HepG2 (cell line): ENCODE data around the gene RANGRF. TPM values are rescaled to one million over a fixed set of nuclear protein-coding genes. Genes with fewer than 3 reads are reported as not detected.

Experiments
- CENPX ChIP-seq: sonication (generic); formaldehyde crosslinking; IDR thresholded peaks from 2 replicates; pipeline ENCODE4 v1.9.0; 2021; ENCODE audit warnings: mild to moderate bottlenecking, missing genetic modification reagents, moderate library complexity
- CTCF ChIP-seq: sonication (generic); formaldehyde crosslinking; IDR thresholded peaks from 2 replicates; pipeline ENCODE4 v1.5.0; 2020; ENCODE audit warnings: mild to moderate bottlenecking, missing genetic modification reagents, moderate library complexity
- ETV5 ChIP-seq: IDR thresholded peaks from 2 replicates; pipeline ENCODE4 v1.6.1; 2018; ENCODE audit warnings: missing biosample characterization, missing genetic modification reagents, inconsistent platforms, borderline replicate concordance
- GMEB1 ChIP-seq: sonication (generic); formaldehyde crosslinking; IDR thresholded peaks from 2 replicates; pipeline ENCODE4 v1.5.1; 2020; ENCODE audit warnings: missing genetic modification reagents, mild to moderate bottlenecking, borderline replicate concordance
- KDM4B ChIP-seq: sonication (generic); formaldehyde crosslinking; IDR thresholded peaks from 2 replicates; pipeline ENCODE4 v1.4.0; 2020; ENCODE audit warnings: missing genetic modification reagents
- NFE2 ChIP-seq: sonication (generic); formaldehyde crosslinking; IDR thresholded peaks from 2 replicates; pipeline ENCODE4 v1.4.0; 2020; ENCODE audit warnings: missing genetic modification reagents
- STAT6 ChIP-seq: sonication (generic); formaldehyde crosslinking; IDR thresholded peaks from 2 replicates; pipeline ENCODE4 v1.4.0; 2020; ENCODE audit warnings: missing genetic modification reagents, mild to moderate bottlenecking, borderline replicate concordance
- TAF15 ChIP-seq: fragments of 200-400 bp; formaldehyde crosslinking; IDR thresholded peaks from one replicate; pipeline ENCODE4 v1.6.1; 2018; ENCODE audit warnings: mild to moderate bottlenecking, low read depth, low read length; ENCODE audit not compliant: poor library complexity, severe bottlenecking
- ZC3H13 ChIP-seq: sonication (generic); formaldehyde crosslinking; IDR thresholded peaks from 2 replicates; pipeline ENCODE4 v1.8.1; 2023; ENCODE audit warnings: mild to moderate bottlenecking, missing genetic modification reagents, moderate library complexity
- ZNF530 ChIP-seq: sonication (generic); formaldehyde crosslinking; IDR thresholded peaks from 2 replicates; pipeline ENCODE4 v1.5.0; 2020; ENCODE audit warnings: low read depth, mild to moderate bottlenecking, missing genetic modification reagents
- polyA plus RNA-seq, 8 experiments: library from polyadenylated mRNA; depleted of rRNA in 3 of 8; stranded (reverse) in 7 of 8; unstranded in 1 of 8; fragments of >200 nt; fragmentation: Illumina TruSeq in 4 of 8; extraction: Trizol in 4 of 8; gene quantifications; 2 replicates each; pipeline versions ENCODE4 v1.2.1 to v1.2.3, GENCODE V29; 2011 to 2016; ENCODE audit warnings: low read depth in 4 of 8, missing spikeins in 1 of 8, mixed read lengths in 1 of 8; ENCODE audit not compliant: insufficient read depth in 1 of 8
- total RNA-seq, 5 experiments: library from RNA; depleted of rRNA; stranded (reverse); fragments of >200 nt; fragmentation: Illumina TruSeq; extraction: Trizol; gene quantifications; 2 replicates each; pipeline ENCODE4 v1.2.3, GENCODE V29; 2016; ENCODE audit warnings: low read depth in 1 of 5
- TF ChIP-seq, protein P1 (sequence below): IDR thresholded peaks from 2 replicates; pipeline ENCODE4 v1.6.1; 2018; ENCODE audit warnings: missing genetic modification reagents
- TF ChIP-seq, protein P2 (sequence below): sonication (generic); formaldehyde crosslinking; IDR thresholded peaks from 2 replicates; pipeline ENCODE4 v1.5.1; 2020; ENCODE audit warnings: mild to moderate bottlenecking, moderate library complexity, missing genetic modification reagents
- TF ChIP-seq, protein P3 (sequence below), 2 experiments: sonication (generic) in 1 of 2; formaldehyde crosslinking in 1 of 2; IDR thresholded peaks; 2 replicates each; pipeline versions ENCODE4 v1.4.0 to v1.6.1; 2016 to 2020; ENCODE audit warnings: borderline replicate concordance in 1 of 2, low read depth in 1 of 2, mild to moderate bottlenecking in 1 of 2, missing genetic modification reagents in 1 of 2

The RANGRF gene
- total and polyA plus RNA-seq, 2 of the 13 experiments (the other 11 are each of a cell fraction or from before 2014, with no cell fraction given) = 18.6 to 40.7 TPM

DNA sequence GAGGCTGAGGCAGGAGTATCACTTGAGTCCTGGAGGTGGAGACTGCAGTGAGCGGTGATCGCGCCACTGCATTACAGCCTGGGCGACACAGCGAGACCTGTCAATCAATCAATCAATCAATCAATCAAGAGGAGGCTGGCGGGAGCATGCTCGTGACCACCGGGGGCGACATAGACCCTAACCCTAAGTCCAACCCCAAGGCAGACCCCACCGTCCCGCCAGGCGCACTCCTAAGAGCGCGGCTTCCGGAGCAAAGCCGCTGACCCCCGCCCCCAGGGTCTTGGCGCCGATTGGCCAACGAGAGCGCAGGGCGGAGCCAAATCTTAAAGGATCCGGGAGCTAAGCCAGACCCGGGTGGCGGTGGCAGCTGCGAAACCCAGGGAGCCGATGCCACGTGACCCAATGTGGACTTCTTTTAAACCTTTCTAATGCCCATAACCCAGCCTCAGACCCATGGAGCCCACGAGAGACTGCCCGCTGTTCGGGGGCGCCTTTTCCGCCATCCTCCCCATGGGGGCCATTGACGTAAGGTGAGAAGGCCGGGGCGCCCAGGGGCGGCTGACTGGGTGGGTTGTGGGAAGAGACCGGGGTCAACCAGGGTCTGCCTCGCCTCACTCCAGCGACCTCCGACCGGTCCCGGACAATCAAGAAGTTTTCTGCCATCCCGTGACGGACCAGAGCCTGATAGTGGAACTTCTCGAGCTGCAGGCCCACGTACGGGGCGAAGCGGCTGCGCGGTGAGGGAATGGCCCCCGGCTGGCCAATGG is at the start of gene RANGRF (continued):
- TF ChIP-seq ETV5 (CRISPR knock-in tag) = peak; percentile 83
- TF ChIP-seq GMEB1 (CRISPR knock-in tag) = peak; percentile 67
- TF ChIP-seq, protein P1, sequence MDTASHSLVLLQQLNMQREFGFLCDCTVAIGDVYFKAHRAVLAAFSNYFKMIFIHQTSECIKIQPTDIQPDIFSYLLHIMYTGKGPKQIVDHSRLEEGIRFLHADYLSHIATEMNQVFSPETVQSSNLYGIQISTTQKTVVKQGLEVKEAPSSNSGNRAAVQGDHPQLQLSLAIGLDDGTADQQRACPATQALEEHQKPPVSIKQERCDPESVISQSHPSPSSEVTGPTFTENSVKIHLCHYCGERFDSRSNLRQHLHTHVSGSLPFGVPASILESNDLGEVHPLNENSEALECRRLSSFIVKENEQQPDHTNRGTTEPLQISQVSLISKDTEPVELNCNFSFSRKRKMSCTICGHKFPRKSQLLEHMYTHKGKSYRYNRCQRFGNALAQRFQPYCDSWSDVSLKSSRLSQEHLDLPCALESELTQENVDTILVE = peak; percentile 18; the same call in 1 of the 2 replicates
- no peak for TF ChIP-seq CTCF (CRISPR knock-in tag)
- no peak for TF ChIP-seq TAF15
- TF ChIP-seq, protein P2, sequence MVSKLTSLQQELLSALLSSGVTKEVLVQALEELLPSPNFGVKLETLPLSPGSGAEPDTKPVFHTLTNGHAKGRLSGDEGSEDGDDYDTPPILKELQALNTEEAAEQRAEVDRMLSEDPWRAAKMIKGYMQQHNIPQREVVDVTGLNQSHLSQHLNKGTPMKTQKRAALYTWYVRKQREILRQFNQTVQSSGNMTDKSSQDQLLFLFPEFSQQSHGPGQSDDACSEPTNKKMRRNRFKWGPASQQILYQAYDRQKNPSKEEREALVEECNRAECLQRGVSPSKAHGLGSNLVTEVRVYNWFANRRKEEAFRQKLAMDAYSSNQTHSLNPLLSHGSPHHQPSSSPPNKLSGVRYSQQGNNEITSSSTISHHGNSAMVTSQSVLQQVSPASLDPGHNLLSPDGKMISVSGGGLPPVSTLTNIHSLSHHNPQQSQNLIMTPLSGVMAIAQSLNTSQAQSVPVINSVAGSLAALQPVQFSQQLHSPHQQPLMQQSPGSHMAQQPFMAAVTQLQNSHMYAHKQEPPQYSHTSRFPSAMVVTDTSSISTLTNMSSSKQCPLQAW = peak; percentile 31; the same call in 1 of the 2 replicates
- TF ChIP-seq STAT6 = peak; percentile 52; the same call in 1 of the 2 replicates
- TF ChIP-seq NFE2 (CRISPR knock-in tag) = no peak
- TF ChIP-seq ZNF530 (CRISPR knock-in tag) = peak; percentile 70; the same call in 1 of the 2 replicates
- TF ChIP-seq KDM4B (CRISPR knock-in tag) = 0 out of 2 replicates have a peak, but pooled peaks have one; percentile 11
- no peak for TF ChIP-seq CENPX (CRISPR knock-in tag)
- TF ChIP-seq ZC3H13 = peak; percentile 68
- TF ChIP-seq, protein P3, sequence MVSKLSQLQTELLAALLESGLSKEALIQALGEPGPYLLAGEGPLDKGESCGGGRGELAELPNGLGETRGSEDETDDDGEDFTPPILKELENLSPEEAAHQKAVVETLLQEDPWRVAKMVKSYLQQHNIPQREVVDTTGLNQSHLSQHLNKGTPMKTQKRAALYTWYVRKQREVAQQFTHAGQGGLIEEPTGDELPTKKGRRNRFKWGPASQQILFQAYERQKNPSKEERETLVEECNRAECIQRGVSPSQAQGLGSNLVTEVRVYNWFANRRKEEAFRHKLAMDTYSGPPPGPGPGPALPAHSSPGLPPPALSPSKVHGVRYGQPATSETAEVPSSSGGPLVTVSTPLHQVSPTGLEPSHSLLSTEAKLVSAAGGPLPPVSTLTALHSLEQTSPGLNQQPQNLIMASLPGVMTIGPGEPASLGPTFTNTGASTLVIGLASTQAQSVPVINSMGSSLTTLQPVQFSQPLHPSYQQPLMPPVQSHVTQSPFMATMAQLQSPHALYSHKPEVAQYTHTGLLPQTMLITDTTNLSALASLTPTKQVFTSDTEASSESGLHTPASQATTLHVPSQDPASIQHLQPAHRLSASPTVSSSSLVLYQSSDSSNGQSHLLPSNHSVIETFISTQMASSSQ (IDR thresholded peaks at IDR 0.05; ENCODE audit: low read depth) = no peak
- TF ChIP-seq, protein P3 (CRISPR knock-in tag; IDR thresholded peaks at IDR 0.05; ENCODE audit: borderline replicate concordance) = 0 out of 2 replicates have a peak, but pooled peaks have one; percentile 62
